GDM1 (cell line): Measurements from ENCODE around the gene S1PR4.

Experiments
- DNase-seq: peaks from one replicate; lab custom pipeline; 2025; lab: John Stamatoyannopoulos, UW

S1PR4 gene

GRCh38 chr19:3222709-3223108, 44.1 kb downstream of the S1PR4 start:
- no peak for DNase-seq

GRCh38 chr19:3224346-3225168, 46.0 kb downstream of the S1PR4 start, which contains the start of gene CELF5:
Gene CELF5 (plus strand): TSS chr19:3224661. CDS start chr19:3224740, 79 bp downstream.
- DNase-seq, result no peak

- no peak for DNase-seq
Observed at GRCh38 chr19:3225169-3225485, 46.6 kb downstream of the S1PR4 start.

- no peak for DNase-seq
Observed at GRCh38 chr19:3225677-3226093, 47.1 kb downstream of the S1PR4 start.

GRCh38 chr19:3227054-3227626, 48.6 kb downstream of the S1PR4 start:
- no peak for DNase-seq

- no peak for DNase-seq
Observed at GRCh38 chr19:3229346-3229743, 50.8 kb downstream of the S1PR4 start.
